ENCODE results near the gene SLC66A2.

GRCh38 chr18:79970419-79971133 lies 19.1 kb upstream of the SLC66A2 start:
- TF ChIP-seq CTCF (conservative IDR thresholded peaks at IDR 0.05; ENCODE audit: low read length) (no peak), EZH2phosphoT487 (IDR thresholded peaks at IDR 0.05; ENCODE audit: borderline replicate concordance) (no peak)
